Cardiac septum (tissue), 1 donor: ENCODE data around the gene VTA1. TPM values are rescaled to one million over a fixed set of nuclear protein-coding genes. Genes with fewer than 3 reads are reported as not detected.

Source experiments
- DNase-seq: peaks from one replicate; pipeline ENCODE4 v3.0.0-alpha.2; 2020; ENCODE audit warnings: low spot score
- intact Hi-C: fragments of 100-400 bp; cut with DNase I; formaldehyde crosslinking; loops from one replicate; pipeline ENCODE4 v1.14.0; 2022
- total RNA-seq: library from RNA; stranded (reverse); fragmentation: NEBNext Ultra II Directional; extraction: Animal tissue kit (Norgen Biotek cat#: 25700); gene quantifications from one replicate; pipeline ENCODE4 v1.2.1, GENCODE V29; 2021
- donor health status: DM: no; HTN: no; CAD: no.

VTA1 gene
- total RNA-seq, 1 donor from 2014 or later, result 34.1 TPM

DNA sequence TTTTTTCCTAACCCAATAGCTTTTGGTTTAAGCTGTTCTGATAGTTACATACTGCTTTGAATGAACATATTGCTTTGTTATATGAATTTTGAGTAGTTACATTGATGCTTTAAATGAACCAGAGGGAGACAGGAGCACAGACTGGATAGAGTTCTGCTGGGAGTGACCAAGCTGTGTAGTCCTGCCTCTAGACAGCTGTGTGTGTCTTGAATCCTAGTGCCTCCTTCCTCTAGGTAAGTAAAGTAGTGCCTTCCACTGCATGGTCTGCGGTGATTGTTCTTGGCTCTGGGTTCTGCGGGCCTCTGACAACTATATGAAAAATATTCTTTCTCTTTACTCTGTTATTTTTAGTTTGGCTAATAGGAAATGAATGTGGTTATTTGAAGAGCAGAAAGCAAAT is 108.7 kb downstream of the VTA1 start:
- no peak for DNase-seq

DNA sequence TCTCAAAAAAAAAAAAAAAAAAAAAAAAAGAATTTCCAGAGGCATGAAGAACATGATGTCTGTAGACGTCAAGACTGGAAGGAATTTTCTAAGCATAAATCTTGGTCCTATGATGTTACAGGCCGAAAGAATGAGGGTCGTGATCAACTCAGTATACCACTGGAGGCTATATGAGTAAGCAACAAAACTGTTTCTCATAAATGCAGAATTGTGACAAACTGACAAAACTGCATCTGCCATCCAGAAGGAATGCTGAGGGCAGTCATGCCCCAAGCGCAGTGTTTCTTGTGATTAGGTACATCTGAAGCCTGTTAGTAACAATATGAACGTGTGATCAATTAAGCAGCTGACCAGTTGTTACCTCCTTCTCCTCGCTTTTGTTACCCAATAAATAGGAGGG is 111.2 kb downstream of the VTA1 start:
- DNase-seq, result no peak
- intact Hi-C loops, result no loop called here

More for the DNA sequence above, 108.7 kb downstream of the VTA1 start:
- intact Hi-C loops, result no loop called here

DNA sequence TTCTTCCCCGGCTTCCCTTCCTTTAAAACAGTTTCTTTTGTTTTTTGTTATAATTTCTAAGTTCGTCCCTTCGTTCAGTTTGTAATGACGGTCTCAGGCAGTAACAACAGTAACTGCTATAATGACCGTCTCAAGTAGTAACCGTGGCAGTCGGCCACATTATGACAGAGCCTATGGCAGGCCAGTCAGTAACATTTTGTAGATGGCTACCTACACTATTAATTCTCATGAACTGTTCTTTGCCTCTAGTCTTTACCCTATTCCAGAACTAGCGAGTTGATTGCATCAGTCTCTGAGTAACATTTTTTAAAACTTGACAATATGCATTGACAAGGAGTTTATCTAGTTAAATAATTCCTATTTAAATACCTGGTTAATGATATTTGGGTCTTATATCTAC is 111.7 kb downstream of the VTA1 start:
- DNase-seq, result no peak
- intact Hi-C loops, result no loop called here

DNA sequence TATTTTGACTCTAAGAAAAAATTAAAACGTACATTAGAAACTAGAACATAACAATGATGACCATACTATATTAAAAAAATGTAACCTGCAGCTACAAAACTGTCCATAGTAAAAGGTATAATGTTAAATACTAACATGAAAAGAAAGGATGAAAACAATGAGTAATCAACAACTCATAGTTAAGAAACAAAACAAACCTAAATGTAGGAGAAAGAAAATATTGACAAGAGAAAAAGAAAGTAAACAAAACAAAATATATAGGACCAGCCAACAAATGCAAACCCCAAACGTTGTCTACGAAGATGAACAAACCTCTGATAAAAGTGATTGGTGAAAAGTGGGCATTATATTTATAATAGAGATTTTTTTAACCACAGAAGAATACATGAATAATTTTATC is 113.7 kb downstream of the VTA1 start:
- intact Hi-C loops, result no loop called here
- no peak for DNase-seq

DNA sequence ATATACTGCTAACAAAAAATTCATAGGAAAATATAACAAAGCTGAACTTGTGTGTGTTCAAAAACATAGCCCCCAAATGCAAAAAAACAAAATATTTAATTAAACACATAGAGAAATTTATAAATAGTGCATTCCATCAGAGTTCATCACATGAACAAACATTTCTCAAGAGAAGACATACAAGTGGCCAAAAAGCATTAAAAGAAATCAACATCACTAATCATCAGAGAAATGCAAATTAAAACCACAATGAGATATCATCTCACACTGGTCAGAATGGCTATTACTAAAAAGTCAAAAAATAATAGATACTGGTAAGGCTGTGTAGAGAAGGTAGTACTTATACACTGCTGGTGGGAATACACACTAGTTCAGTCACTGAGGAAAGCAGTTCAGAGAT is 115.2 kb downstream of the VTA1 start:
- intact Hi-C loops, result no loop called here
- no peak for DNase-seq

DNA sequence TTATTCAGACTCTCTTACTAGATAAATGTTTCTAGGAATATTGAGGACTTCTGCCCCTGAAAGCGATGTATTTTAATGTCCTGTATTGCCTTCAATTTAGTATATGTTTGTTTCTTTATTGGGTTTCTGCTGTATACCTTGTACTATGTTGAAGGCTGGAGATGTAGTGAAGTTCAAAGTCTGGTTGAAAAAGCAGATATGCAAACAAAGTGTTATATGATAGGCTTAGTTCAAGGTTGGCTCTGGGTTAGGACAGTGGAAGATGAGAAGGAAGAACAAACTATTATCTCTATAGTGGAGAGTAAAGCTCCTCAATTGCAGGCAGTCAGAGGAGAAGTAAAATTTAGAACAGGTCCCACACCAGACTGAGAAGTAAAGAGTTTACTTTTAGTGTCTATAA is 118.4 kb downstream of the VTA1 start:
- no peak for DNase-seq

DNA sequence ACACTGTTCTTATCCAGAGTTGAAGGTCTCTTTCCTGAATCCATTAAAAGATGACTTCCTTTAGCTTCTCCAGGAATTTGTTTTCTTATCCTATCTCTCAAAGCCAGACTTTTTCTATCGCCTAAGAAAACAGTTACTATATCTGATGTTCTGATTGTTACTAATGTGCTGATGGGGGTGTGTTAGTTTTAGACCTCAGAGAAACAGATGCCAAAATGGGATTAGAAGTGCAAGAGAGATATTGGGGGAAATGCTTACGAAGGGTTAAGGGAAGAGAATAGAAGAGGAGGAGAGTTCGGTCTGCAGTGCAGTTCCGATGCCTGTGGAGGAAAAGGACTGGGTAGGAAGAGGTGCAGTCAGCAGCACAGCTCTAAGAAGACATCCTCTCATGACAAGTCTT is 119.0 kb downstream of the VTA1 start:
- intact Hi-C loops, result no loop called here
- no peak for DNase-seq

More for the DNA sequence above, 118.4 kb downstream of the VTA1 start:
- intact Hi-C loops, result no loop called here

DNA sequence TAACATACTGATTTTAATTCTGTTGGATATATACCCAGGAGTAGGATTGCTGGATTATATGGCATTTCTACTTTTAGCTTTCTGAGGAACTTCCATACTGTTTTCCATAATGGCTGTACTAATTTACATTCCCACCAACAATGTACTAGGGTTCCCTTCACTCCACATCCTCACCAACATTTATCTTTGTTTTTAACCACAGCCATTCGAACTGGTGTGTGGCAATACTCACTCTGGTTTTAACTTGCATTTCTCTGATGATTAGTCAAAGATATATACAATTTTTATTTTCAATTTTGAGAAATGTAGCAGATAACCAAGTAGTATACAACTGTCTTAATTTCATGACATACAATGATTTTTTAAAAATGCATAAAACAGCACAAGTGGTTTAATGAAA is 124.4 kb downstream of the VTA1 start:
- no peak for DNase-seq
- intact Hi-C loops, result no loop called here

Other genes with a start within 250 kb of the VTA1 start
- not detected for gene GJE1, start 14.3 kb upstream of the VTA1 start, total RNA-seq
- not detected for gene NMBR, start 141 bp upstream of the VTA1 start, total RNA-seq
- 2.3 TPM for gene ADGRG6, start 154.7 kb downstream of the VTA1 start, total RNA-seq